T47D (cell line): ENCODE measurements around the gene ATP11A.

Experiments used
- DNase-seq, 2 experiments: peaks; one replicate each; pipeline versions ENCODE4 v3.0.0 to v3.0.0-alpha.2; 2011 to 2012; ENCODE audit warnings: low read depth in 1 of 2, low spot score in 1 of 2
- JUND ChIP-seq: IDR thresholded peaks from 2 replicates; pipeline ENCODE4 v1.6.1; 2012; ENCODE audit warnings: low read depth
- in situ Hi-C: cut with HindIII; loops from 2 replicates; pipeline ENCODE4 v1.10.0; 2016; ENCODE audit warnings: low sequenced_read_pairs, low pct_unique_long_range_greater_than_20kb

The ATP11A gene

GRCh38 chr13:112710855-112711527 lies 21.2 kb downstream of the ATP11A start:
- in situ Hi-C loops = no loop called here
- no peak for TF ChIP-seq JUND
- no peak for DNase-seq

- TF ChIP-seq JUND = no peak
- DNase-seq = no peak
- in situ Hi-C loops = no loop called here
Measured at GRCh38 chr13:112711528-112712265, 21.9 kb downstream of the ATP11A start.

GRCh38 chr13:112712451-112713207 lies 22.8 kb downstream of the ATP11A start:
- in situ Hi-C loops = no loop called here
- TF ChIP-seq JUND = no peak
- DNase-seq = no peak

- in situ Hi-C loops = no loop called here
- no peak for TF ChIP-seq JUND
- DNase-seq = no peak
Measured at GRCh38 chr13:112713517-112714253, 23.8 kb downstream of the ATP11A start.

GRCh38 chr13:112714376-112715174 lies 24.7 kb downstream of the ATP11A start:
- no peak for TF ChIP-seq JUND
- no peak for DNase-seq
- in situ Hi-C loops = no loop called here

- in situ Hi-C loops = no loop called here
- no peak for TF ChIP-seq JUND
- no peak for DNase-seq
Measured at GRCh38 chr13:112715210-112715609, 25.4 kb downstream of the ATP11A start.

GRCh38 chr13:112715715-112716460 lies 26.1 kb downstream of the ATP11A start:
- no peak for TF ChIP-seq JUND
- in situ Hi-C loops = no loop called here
- DNase-seq = no peak

- no peak for DNase-seq
- in situ Hi-C loops = no loop called here
- TF ChIP-seq JUND = no peak
Measured at GRCh38 chr13:112716461-112716820, 26.6 kb downstream of the ATP11A start.

- no peak for TF ChIP-seq JUND
- in situ Hi-C loops = no loop called here
Measured at GRCh38 chr13:112716841-112717520, 27.1 kb downstream of the ATP11A start.

GRCh38 chr13:112718318-112718717 lies 28.5 kb downstream of the ATP11A start:
- DNase-seq = no peak
- TF ChIP-seq JUND = no peak
- in situ Hi-C loops = no loop called here

More at GRCh38 chr13:112716841-112717520, 27.1 kb downstream of the ATP11A start:
- DNase-seq = no peak

GRCh38 chr13:112719016-112719415 lies 29.2 kb downstream of the ATP11A start:
- no peak for TF ChIP-seq JUND
- in situ Hi-C loops = no loop called here
- DNase-seq = no peak
